Right hindlimb (tissue), 1 donor: ENCODE measurements around the gene SEPTIN10.

Experiments
- DNase-seq: peaks from one replicate; pipeline ENCODE4 v3.0.0-alpha.2; 2018

SEPTIN10 gene

GRCh38 chr2:109494351-109494750 lies 119.4 kb downstream of the SEPTIN10 start:
- no peak for DNase-seq

- no peak for DNase-seq
Observed at GRCh38 chr2:109493176-109493935, 120.4 kb downstream of the SEPTIN10 start.
